Stimulated activated CD4-positive, alpha-beta T cell treated with anti-CD3 and anti-CD28 coated beads, TNF-alpha, amount 100 ng/mL, for 24 hours (primary cell): ENCODE measurements around the gene RPTOR.
A peak's percentile ranks its signal among the peaks of the same experiment; 100 is the strongest.

Experiments
- DNase-seq, 3 experiments: peaks; one replicate each; pipeline ENCODE4 v3.0.0-alpha.2; 2020; ENCODE audit warnings: low read depth in 3 of 3

RPTOR gene

GRCh38 chr17:80586846-80587228 lies 42.2 kb downstream of the RPTOR start:
- DNase-seq = no peak

- no peak for DNase-seq
These were observed 44.2 kb downstream of the RPTOR start for GRCh38 chr17:80588702-80589383.

GRCh38 chr17:80591788-80592187 lies 47.1 kb downstream of the RPTOR start:
- no peak for DNase-seq

- no peak for DNase-seq
These were observed 47.6 kb downstream of the RPTOR start for GRCh38 chr17:80592243-80592642.

GRCh38 chr17:80593181-80593580 lies 48.5 kb downstream of the RPTOR start:
- no peak for DNase-seq

DNA sequence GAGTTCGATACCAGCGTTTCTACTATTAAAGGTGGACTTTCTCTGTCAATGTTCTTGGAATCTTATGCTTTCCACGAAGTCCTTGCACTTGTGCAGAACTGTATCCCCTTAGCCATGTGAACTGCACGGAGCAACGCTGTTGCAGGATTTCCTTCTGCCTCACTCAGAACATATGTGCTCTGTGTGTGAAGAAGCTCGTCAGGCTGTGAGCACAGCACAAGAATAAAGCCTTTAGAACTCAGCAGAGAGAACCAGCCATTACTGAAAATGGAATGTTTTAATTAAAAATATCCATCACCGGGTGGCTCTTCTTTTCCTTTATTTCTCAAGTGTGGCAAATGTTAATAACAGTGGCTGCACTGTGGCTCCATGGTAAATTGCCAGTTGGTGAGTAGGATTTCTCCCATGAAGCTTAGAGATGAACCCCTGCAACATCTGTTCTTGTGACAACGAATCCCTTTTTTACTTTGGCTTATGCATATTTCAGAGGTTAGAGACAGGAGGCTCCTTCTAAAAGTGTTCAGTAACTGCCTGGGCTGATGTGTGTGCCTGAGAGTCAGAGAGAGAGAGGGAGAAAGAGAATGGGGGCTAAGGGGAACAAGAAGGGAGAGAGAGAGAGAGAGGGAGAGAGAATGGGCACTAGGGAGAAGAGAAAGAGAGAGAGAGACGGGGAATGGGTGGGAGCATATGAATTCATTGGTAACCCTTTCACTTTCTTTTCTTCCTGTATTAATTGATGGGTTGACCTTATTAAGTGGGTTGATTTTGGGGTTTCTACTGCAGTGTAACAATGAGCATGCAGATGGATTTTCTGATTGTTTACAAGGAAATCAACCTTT lies 50.0 kb downstream of the RPTOR start:
- no peak for DNase-seq

- DNase-seq = peak in 1 of 3 experiments; percentile 28
These were observed 52.3 kb downstream of the RPTOR start for GRCh38 chr17:80596760-80597608.

GRCh38 chr17:80598813-80599545 lies 54.3 kb downstream of the RPTOR start:
- DNase-seq = no peak

DNA sequence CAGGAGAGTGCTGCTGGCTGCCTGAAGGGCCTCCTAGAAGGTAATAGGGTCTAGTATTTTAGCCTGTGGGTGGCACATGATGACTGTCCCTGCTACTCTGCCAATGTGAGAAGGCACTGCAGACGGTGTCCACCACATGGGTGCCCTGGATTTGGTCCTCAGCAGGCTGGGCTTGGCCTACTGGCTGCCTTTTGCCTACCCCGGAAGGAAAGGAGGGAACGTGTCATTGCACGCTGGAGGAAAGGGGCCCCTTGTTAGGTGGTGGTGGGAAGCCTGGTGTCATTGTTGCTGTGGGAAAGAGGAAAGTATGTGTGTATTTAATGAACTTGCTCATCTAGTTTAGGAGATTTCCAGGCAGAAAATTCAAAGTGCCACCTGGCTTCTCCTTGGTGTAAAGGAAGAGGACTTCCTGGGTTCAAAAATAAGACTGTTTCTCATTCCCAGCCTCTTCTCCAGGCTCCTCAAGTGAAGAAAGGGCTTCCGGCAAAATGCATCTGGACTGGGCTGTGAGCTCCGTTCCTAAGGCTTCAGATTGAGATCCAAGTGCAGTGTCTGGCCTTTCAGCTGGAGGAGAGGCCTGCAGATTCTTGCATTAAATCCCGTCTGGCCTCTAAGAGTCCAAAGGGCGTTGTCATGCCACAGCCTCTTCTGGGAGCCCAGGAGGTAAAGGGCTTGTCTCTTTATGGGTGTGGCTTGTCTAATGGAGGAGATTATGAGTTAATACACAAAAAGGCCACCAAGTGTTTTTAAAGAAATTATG lies 55.1 kb downstream of the RPTOR start:
- DNase-seq = no peak

GRCh38 chr17:80601146-80601545 lies 56.5 kb downstream of the RPTOR start:
- DNase-seq = no peak

- DNase-seq = no peak
These were observed 58.8 kb downstream of the RPTOR start for GRCh38 chr17:80603396-80603795.

DNA sequence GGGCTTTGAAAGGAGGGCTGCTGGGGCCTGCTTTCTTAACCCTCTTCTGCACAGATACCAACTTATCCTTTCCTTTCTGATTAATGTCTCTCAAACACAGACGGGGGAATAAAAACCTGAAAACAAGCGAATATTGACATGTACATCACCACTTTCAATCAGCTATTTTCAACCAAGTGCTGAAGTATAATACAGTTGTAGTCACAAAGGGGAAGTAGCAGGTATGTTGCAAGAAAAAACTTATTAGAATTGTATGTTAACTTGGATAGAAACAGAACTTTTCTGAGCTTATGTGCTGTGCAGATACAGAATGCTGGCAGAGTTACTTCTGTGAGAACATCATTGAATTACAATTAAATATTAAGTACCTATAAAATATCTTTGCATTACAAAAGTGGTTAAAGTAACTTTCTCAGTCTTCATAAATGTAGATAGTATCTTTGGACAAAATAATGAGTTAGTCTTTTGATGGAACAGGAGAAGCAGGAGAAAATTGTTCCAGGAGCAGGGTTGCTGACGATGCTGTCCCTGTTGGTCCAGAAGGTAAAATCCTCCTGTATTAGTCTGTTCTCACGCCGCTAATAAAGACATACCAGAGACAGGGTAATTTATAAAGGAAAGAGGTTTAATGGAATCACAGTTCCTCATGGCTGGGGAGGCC lies 59.5 kb downstream of the RPTOR start:
- DNase-seq = no peak

DNA sequence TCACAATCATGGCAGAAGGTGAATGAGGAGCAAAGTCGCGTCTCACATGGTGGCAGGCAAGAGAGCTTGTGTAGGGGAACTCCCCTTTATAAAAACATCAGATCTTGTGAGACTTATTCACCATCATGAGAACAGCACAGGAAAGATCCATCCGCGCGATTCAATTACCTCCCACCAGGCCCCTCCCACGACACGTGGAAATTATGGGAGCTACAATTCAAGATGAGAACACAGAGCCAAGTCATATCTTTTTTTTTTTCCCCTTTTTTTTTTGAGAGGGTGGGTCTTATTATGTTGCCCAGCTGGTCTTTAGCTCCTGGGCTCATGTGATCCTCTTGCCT lies 60.0 kb downstream of the RPTOR start:
- peak in 1 of 3 experiments; percentile 15 for DNase-seq

DNA sequence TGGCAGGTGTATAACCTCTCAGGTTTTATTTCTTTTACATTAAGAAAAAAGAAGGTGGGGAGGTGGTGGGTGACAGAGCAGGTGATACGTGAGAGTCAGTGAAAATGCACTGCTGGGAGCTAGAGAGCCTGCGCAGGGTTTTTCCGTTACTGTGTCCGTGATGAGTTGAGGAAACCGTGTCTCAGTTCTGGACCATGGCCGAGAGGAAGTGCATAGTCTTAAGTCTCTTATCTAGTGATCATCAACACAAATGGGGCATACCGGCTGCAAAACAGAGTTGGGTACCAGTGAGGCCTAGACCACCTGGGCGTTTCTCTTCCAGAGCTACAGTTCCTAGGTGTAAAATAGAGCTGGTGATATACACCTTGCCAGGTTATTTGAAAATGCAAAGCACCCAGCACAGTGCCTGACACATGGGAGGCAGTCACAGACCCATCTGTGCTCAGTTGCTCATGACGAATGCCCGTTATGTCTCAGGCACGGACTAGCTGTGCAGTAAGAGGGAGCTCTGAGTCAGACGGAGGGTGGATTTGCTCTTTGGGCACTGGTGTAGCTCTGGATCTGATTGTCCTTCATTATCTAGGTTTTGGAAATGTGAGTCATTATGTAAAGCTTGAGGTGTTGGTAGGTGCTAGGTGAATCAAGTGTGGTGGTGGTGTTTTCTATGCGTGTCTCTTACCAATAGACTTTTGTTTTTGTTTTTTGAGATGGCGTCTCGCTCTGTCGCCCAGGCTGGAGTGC lies 60.9 kb downstream of the RPTOR start:
- DNase-seq = peak; percentile 51 to 70 (median 64)

GRCh38 chr17:80608326-80608725 lies 63.7 kb downstream of the RPTOR start:
- no peak for DNase-seq

- no peak for DNase-seq
These were observed 65.1 kb downstream of the RPTOR start for GRCh38 chr17:80609757-80610156.

DNA sequence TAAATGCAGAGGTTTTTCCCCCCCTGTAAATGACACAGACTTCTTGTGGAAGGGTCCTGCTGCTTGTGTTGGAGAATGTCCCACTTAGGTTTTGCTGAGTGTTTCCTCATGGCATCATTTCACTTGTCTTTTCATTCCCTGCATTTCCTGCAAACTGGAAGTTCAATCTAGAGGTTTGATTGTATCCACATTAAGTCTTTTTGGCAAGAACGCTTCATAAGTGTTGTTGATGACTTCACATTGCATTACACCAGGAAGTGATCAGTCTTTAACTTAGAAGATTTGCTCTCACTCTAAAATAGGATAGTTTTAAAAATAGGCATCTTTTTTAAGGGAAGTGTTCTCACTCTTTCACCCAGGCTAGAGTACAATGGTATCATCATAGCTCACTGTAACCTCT lies 67.2 kb downstream of the RPTOR start:
- DNase-seq = no peak

DNA sequence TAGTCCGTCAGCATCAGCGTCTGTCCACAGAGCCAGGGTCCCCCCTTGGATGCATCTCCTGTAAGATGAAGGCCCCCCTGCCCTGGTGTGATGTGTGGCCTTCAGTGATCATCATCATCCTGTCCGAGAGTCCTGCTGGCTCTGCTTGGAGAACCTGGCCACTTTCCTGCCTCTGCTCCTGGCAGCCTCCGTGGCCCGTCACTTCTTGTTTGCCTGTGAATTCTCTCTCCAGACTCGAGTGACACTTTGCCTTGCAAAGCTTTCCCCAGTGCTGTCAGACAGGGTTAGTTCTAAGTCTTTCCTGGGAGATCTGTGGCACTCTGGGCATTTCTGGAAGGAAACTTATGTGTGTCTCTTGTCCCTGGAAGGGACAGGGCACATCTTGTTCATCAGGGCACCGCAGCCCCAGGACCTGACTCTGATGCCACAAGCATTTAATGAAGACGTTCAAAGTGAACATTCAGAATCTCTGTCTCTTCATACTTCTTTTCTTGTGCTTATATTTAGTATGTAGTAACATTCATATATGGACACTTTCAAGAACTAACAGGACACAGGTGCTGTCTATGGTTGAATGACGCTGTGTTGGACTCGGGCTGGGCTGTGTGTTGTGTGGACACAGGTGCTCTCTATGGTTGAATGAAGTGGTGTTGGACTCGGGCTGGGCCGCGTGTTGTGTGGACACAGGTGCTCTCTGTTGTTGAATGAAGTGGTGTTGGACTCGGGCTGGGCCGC lies 68.5 kb downstream of the RPTOR start:
- DNase-seq = no peak

DNA sequence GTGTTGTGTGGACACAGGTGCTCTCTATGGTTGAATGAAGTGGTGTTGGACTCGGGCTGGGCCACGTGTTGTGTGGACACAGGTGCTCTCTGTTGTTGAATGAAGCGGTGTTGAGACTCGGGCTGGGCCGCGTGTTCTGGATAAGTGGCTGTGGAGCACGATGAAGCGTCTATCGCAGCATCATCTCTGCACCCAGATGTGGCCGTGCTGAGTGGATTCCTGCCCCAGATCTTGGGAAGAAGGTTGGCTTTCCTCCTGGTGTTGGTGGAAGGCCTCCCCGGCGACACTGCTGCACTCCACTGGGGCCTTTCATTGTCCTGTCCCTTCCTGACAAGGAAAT lies 69.1 kb downstream of the RPTOR start:
- DNase-seq = no peak
